NCI-H524 treated with DMSO at 0.1 percent for 48 hours (cell line): Measurements from ENCODE around the gene TXNRD3.
"Not testable (repeated sequence)": the region's sequence is repeated elsewhere in the genome, so short reads cannot be mapped to it uniquely, and the experiment has no call there.

Source experiments
- DNase-seq: peaks from one replicate; lab custom pipeline; 2025; lab: John Stamatoyannopoulos, UW

The TXNRD3 gene

DNA sequence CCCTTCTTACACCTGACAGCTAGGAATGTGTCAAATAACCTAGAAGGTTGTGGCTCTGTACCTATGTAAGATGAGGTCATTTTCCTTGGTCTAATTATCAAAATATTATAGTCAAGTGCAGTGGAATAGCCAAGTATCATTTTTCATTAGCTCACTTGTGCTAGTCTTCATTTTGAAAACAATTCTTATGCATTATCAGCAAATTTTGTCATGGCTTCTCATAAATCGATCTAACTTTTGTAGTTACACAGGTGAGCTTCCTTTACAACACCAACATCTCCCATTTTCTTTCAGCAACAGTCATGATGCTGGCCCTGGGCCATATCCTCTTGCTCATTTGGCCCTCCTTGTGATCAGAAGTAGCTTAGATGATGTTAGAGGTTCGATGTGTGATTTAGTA lies 10.3 kb downstream of the TXNRD3 start:
- no peak for DNase-seq

DNA sequence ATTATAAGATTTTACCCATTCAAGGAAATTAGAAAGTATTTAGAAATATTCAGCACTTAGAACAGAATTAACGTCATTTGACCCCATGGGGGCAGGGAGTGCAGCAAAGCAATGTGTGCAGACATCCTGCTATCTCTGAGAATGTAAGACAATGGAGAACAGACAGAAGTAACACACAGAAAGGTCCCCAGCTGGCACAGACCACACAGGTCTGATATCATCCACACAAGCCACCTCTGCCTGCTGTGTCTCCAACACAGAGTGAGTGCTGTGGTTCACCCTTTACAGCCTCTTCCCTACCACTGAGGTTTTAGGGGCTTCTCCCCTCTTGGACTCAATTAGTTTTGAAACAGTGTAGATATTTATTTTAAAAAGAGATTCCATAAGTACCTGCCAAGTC lies 16.1 kb downstream of the TXNRD3 start:
- no peak for DNase-seq

DNA sequence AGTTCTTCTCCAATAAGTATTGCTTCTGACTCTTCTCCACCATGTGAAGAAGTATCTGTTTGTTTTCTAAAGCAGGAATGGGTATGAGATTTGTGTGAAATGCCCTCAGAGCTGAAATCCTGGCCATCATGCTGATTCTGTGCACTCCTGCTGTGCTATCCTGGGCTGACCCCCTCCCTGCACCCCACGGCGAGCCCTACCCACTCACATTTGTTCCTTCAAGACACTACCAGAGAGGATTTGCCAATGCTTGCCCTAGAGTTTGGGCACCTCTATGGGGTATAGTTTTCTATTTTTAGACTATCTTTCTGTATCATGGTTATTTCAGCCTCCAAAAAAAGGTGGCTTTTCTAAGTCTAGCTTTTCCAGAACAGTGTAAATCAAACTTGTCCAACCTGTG lies 18.5 kb downstream of the TXNRD3 start:
- no peak for DNase-seq

DNA sequence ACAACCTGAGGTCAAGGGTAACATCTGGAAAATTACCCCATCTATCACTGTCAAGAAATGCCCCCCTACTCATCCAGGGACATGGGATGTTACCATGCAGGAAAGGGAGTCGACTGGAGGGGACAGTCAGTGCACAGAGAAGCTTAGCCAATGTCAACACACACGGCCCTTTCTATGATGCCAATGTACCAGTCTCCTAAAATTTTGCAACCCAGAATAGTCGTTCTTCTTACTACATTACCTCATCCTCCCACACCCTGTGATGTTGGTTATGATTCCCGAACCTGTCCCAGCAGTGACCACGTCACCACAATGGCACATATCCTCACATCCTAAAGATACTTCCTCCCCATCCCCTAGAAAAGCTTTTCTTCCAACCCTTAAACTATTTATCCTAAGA lies 20.1 kb downstream of the TXNRD3 start:
- no peak for DNase-seq

DNA sequence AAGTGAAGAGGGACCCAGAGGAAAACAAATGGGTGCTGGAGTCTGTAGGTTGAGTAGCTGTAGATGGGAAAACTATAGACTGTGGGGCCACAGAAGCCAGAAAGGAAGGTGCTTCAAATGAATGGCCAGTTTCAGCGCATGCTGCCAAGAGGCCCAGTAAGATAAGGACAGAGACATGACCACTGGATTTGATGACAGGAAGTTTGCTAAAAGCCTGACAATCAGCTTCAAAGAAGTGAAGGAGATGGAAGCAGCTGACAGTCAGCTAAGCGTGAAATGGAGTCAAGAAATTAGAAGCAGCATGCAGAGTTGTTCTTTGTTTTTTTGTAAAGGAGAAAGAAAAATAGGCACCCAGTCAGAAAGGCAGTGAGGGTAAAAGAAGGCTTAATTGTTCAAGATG lies 24.9 kb downstream of the TXNRD3 start:
- DNase-seq, result no peak

DNA sequence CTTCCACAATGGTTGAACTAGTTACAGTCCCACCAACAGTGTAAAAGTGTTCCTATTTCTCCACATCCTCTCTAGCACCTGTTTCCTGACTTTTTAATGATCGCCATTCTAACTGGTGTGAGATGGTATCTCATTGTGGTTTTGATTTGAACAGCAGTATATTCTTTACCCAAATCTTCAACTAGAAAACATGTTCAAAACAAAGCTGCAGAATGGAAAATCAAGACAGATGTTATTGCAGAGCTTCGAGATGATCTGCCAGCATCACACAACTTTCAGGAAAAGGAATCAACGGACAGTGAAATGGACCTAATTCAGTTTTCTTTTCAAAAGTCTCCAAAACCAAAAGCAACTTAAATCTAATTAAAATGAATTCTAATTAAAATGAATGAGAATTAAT lies 29.2 kb downstream of the TXNRD3 start:
- not testable (repeated sequence) for DNase-seq

DNA sequence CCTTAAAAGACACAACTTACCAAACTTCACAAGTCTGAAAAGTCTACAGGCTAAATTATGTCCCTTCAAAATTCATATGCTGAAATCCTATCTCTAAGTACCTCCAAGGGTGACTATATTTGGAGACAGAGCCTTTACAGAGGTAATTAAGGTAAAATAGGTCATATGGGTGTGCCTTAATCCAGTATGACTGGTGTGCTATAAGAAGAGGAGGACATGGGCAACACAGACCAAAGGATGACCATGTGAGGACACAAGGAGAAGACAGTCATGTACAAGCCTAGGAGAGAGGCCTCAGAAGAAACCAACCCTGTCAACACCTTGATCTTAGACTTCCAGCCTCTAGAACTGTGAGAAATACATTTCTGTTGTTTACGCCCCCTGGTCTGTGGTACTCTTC lies 32.2 kb downstream of the TXNRD3 start:
- no peak for DNase-seq

DNA sequence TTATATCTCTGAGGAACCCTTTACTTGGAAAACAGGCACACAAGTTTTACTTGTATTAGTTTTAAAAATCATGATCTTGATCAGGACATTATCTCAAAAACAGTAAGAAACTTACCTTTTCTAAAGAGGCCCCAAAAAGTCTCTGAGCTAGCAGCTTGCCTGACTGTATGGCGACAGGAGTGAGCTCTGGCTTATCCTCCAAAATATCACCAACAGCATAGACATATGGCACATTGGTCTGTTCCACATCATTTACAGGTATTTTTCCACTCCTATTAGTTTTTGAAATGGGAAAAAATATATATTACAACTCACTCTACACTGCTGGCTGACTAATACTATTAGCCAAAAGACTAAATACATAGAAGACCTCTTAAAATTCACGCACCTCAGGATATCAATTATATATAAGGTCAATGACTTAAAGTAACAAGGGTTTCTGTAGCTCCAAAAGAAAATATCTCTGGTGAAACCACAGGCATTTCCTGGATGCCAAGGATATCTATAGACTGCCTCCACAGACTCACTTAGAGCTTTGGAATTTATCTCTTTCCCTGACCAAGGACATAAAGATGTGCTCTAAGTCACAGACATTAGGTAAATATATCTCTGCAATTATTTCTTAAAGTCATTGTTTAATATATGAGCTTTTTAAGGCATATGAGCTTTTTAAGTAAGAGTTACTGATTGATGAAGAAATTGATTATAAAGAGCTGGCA lies 33.1 kb downstream of the TXNRD3 start:
- DNase-seq, result no peak

DNA sequence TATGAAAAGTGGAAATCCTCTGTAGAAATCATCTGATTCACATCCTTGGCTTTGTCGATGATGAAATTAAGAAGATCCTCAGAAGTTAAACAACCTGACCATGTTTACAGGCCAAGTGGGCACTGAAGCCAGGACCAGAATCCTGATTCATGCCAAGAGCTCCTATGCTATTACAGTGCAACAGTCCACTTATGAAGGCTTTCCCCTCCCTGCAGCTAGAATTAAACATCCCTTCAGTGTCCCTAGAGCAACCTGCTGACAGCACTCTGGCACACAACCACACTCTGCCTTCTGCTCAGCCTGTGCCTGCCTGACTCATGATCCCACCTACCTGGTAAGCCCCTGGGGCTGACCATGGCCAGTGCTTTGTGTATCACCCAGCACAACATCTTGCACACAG lies 33.8 kb downstream of the TXNRD3 start:
- DNase-seq, result no peak

DNA sequence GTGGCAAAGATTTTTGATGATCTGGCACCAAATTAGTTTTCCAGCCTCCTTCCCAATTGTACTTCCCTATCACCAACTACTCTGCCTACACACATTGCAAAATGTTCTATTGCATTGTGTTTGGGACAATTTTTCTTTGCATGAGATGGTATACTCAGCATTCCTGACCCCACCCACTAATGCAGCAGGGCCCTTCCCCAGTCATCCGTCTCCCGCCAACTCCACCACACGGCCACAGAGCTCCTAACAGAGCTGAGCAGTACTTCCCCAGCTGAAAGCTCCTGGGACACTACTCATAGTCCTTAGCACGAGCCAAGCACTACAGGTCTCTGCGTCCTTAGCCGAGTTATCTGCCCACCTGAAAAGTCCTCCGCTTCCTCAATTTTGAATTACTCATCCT lies 34.2 kb downstream of the TXNRD3 start:
- no peak for DNase-seq

DNA sequence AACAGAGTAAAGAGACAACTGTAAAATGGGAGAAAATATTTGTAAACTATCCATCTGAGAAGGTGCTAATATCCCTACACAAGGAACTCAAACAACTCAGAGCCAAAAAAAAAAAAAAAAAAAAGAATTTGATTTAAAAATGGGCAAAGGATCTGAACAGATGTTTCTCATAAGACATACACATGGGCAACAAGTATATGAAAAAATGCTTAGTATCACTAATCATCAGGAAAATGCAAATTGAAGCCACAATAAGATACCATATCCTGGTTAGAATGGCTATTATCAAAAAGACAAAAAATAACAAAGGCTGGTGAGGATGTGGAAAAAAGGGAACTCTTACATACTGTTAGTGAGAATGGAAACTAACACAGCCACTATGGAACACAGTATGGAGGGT lies 36.2 kb downstream of the TXNRD3 start:
- no peak for DNase-seq

DNA sequence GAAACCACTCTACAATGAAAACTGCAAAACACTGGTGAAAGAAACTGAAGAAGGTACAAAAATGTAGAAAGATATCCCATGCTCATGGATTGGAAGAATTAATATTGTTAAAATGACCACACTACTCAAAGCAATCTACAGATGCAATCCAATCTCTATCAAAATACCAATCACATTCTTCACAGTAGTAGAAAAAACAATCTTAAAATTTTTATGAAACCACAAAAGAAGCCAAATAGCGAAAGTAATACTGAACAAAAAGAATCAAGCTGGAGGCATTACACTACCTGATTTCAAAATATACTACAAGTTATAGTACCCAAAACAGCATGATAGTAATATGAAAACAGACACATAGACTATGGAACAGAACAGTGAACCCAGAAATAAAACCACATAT lies 36.9 kb downstream of the TXNRD3 start:
- no peak for DNase-seq

DNA sequence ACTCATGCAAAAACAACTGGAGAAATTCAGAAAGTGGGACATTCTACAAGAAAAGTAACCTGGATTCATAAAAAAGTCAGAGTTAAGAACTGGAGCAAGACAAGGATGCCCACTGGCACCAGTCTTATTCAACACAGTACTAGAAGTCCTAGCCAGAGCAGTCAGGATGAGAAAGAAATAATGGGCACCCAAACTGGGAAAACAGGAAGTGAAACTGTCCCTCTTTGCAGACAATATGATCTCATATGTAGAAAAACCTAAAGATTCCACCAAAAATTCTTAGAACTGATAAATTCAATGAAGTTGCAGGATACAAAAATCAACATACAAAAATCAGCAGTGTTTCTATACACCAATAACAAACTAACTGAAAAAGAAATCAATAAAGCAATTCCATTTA lies 37.4 kb downstream of the TXNRD3 start:
- no peak for DNase-seq

DNA sequence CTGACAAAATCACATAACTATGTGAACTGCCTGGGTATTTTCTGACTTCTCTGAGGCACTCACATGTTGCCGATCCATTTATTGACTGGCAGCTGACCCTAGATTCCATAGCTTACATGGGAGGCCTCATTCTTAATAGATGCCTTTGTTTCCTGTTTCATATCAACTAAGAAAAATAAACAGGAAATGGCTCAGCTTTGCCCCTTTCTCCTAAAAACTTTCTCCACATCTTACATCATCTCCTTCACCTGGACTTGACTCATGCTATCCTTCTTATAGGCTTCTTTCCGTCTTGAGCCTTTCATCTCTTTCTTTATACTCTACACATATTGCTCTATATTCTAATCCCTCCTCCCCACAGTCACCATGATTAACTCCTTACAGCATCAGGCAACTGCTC lies 38.0 kb downstream of the TXNRD3 start:
- DNase-seq, result no peak

DNA sequence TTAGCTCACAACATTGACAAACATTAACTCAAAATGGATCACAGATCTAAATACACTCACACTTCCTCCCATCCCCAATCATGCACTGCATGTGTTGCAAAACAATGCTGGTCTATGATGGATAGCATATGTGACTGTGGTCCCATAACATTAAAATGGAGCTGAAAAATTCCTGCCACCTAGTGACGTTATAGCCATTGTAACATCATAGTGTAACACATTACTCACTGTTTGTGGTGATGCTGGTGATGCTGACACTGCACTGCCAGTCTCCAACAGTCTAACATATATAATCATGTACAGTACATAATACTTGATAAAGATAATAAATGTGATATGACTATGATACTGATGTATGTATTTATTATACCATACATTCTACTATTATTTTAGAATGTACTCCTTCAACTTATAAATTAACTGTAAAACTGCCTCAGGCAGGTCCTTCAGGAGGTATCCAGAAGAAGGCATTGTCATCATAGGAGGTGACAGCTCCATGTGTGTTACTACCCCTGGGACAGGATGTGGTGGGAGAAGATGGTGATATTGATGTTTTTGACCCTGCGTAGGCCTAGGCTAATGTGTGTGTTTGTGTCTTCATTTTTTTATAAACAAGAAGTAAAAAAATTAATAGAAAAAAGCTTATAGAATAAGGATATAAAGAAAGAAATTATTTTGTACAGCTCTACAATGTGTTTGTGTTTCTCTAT lies 41.3 kb downstream of the TXNRD3 start:
- no peak for DNase-seq

DNA sequence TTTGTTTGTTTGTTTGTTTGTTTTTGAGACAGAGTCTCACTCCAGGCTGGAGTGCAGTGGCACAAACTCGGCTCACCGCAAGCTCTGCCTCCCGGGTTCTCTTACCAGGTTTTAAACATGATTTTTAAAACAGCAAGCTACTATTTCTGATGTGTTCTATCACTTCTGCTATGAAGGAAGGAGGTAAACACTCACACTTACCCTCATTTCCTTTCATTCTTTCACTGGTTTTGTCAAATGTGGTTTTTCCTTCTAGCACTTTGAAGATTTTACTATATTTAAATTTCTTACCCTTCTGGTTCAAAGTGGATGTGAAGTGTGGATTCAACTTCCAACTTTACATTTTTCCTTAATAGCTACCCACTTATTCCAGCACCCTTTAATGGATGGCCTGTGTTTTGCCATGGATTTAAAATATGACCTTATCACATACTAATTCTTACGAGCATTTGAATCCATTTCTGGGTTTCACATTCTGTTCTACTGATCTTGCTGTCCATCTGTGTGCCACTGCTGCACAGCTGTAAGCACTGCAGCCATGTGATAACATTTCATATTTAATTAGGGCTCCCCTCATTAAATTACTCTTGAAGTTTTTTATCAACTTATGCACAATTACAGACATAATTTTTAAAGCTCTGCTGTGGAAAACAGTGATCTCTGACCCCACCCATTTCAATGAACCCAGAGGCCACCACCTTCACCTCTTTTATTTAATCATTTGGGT lies 42.3 kb downstream of the TXNRD3 start:
- no peak for DNase-seq

DNA sequence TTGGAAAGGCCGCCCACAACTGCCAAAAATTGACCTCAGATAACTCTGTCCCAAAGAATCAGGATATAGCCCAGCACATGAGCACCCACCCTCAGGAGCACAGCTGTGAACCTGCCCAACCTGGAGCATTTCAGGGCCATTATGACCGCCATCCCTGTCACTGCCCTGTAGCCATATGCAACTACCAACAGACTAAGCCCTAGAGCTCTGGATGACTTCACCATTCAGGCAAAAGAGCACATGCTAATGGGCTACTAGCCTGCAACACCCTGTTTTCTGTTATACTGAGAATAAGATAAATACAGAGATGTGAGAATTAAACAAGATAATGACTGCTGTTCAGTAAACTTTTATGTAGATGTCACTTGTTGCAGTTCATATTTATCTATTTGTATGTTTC lies 45.0 kb downstream of the TXNRD3 start:
- no peak for DNase-seq

DNA sequence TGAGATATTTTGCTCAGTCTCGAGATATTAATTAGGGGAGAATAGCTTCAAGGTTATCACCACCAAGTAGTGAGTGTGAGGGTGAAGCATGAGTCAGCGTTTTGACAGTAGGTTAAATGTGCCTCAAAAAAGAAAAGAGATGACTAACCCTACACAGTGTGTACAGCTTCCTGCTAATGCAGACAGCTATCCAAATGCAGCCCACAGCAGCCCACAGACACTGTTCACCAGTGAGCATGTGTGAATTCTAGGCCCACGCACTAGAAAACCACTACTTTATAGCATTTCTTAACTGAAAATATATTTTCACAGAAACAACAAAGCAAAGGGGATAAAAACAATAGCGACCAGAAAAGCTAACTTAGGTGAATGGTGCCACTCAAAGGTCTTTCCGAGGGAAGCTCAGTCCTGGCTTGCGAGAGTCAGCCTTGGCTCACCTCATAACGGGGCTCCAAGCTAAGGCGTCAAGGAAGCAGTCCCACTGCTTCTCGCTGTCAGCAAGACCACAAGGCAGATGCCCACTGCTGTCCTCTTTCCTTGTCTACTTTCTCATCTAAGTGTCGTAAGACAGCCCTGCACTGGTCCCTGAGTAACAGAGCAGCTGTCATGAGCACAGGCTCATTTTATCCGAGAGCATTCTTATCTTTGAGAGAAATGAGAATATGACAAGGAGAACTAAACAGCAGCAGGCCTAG lies 47.6 kb downstream of the TXNRD3 start:
- no peak for DNase-seq

DNA sequence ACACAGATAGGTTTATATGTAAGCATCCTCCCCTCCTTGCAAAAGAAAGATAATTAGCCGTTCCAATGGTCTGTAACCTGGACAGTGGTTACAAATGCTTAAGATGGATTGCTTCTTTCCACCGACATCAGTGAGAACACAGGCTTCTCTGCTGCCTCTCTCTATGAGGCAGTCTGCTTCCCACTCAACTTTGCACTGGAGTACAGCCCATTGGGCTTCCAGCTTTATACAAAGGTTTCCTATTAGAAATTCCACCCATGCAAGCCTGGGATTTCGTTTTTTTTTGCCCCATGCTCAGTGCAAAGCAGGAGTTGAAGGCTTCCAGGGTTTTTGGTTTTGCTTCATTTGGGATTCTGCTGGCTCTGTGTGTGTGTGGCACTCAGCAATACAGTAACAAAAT lies 48.9 kb downstream of the TXNRD3 start:
- no peak for DNase-seq

DNA sequence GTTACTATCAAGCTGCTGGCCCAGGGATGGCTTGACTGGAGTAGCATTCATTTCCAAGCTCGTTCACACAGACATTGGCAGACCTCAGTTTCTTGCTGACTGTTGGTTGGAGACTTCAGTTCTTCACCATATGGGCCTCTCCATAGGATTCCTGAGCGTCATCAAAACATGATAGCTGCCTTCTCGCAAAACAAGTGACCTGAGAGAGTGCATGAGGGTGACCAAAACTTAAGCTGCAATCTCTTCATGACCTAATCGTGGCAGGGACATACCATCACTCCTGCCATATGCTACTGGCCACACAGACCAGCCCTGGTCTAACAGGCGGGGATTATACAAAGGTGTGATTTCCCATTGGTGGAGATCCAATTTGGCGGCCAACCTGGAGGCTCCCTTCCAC lies 50.2 kb downstream of the TXNRD3 start:
- no peak for DNase-seq

DNA sequence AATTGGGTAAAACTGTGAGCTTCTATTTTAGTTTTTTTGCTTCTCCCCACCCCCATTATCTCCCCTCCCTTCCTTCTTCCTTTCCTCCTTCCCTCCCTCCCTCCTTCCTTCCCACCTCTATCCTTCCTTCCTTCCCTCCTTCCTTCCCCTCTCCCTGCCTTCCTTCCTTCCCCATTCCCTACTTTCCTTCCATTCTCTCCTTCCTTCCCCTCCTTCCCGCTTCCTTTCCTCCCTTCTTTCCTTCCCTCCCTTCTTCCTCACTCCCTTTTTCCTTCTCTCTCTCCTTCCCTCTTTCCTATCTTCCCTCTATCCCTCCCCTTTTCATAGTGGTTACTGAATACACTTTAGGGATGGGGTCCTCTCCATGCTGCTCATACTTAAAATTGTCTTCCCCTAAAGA lies 55.8 kb downstream of the TXNRD3 start:
- no peak for DNase-seq

DNA sequence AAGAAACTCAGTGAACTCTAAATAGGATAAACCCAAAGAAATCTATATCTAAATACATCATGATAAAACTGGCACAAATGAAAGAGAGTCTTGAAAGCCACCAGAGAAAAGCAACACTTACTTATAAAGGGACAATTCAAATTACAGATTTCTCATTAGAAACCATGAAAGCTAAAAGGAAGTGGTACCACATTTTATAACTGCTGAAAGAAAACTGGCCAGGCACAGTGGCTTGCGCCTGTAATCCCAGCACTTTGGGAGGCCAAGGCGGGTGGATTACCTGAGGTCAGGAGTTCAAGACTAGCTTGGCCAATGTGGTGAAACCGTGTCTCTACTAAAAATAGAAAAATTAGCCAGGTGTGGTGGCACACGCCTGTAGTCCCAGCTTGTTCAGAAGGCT lies 59.4 kb downstream of the TXNRD3 start:
- DNase-seq, result not testable (repeated sequence)

DNA sequence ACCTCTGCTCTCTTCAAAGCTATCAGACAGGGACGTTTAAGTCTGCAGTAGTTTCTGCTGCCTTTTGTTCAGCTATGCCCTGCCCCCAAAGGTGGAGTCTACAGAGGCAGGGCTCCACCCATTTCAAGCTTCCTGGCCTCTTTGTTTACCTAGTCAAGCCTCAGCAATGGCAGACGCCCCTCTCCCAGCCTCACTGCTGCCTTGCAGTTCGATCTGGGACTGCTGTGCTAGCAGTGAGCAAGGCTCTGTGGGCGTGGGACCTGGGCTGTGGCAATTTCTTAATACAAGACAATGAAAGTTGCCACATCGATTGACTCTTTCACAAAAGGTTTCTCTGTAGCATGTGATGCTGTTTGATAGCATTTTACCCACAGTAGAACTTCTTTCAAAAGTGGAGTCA lies 63.4 kb downstream of the TXNRD3 start:
- DNase-seq, result not testable (repeated sequence)
